Right lobe of liver (tissue), 6 donors: Measurements from ENCODE around the gene ZNF674. TPM values are rescaled to one million over a fixed set of nuclear protein-coding genes. Genes with fewer than 3 reads are reported as not detected.

Experiments
- ATAC-seq, 4 donors: fragments of 200-7000 bp; cut with Tn5 transposase; one replicate each; pipeline ENCODE4 v1.9.1; 2020; ENCODE audit warnings: mild to moderate bottlenecking in 4 of 4, moderate library complexity in 4 of 4
- DNase-seq, 3 donors: peaks; one replicate each; pipeline ENCODE4 v3.0.0-alpha.2; 2020
- H3K27ac ChIP-seq, 3 donors: fragments of 200-600 bp; one replicate each; pipeline ENCODE4 v1.8.0; 2022
- H3K27me3 ChIP-seq, 2 donors: fragments of 200-600 bp; one replicate each; pipeline ENCODE4 v1.8.0; 2022
- H3K36me3 ChIP-seq, 4 donors: fragments of 200-600 bp; sonication (generic) in 1 of 4; one replicate each; pipeline versions ENCODE4 v1.5.1 to v1.8.0; 2017 to 2022; ENCODE audit warnings: control low read depth in 1 of 4
- H3K4me1 ChIP-seq, 4 donors: fragments of 200-600 bp; sonication (generic) in 1 of 4; one replicate each; pipeline versions ENCODE4 v1.5.1 to v1.8.0; 2017 to 2022; ENCODE audit warnings: control low read depth in 1 of 4
- H3K4me3 ChIP-seq, 3 donors: fragments of 200-600 bp; one replicate each; pipeline ENCODE4 v1.8.0; 2022
- H3K9me3 ChIP-seq, 4 donors: fragments of 200-600 bp; sonication (generic) in 1 of 4; one replicate each; pipeline versions ENCODE4 v1.5.1 to v1.8.0; 2017 to 2022; ENCODE audit warnings: control low read depth in 1 of 4
- CTCF ChIP-seq, 4 donors: fragments of 200-600 bp in 3 of 4; fragments of 450-650 bp in 1 of 4; IDR thresholded peaks; one replicate each; pipeline versions ENCODE4 v1.5.1 to v1.8.0; 2016 to 2022; ENCODE audit warnings: antibody characterized with exemption in 4 of 4, mild to moderate bottlenecking in 2 of 4
- POLR2A ChIP-seq: fragments of 450-650 bp; IDR thresholded peaks from one replicate; pipeline ENCODE4 v1.6.1; 2017; ENCODE audit warnings: antibody characterized with exemption, mild to moderate bottlenecking
- WGBS: methylation state at CpG from one replicate; pipeline ENCODE4 v1.1.6; 2018; ENCODE audit warnings: low coverage, low lambda C conversion rate; ENCODE audit not compliant: insufficient coverage; ENCODE audit errors: missing lambda C conversion rate; 5-methylcytosine and 5-hydroxymethylcytosine counted together
- intact Hi-C, 2 donors: fragments of 100-400 bp; cut with DNase I; formaldehyde crosslinking; loops; one replicate each; pipeline versions ENCODE4 v1.11.2 to v1.14.1; 2022
- small RNA-seq, 2 experiments: library from RNA; depleted of rRNA; stranded (forward); fragments of <200 nt; gene quantifications; one replicate each; pipeline ENCODE3, GENCODE V24; 2016
- total RNA-seq, 6 experiments: library from RNA; depleted of rRNA in 2 of 6; stranded (reverse); fragments of >200 nt in 2 of 6; fragmentation: NEBNext Ultra II Directional in 3 of 6; extraction: Animal tissue kit (Norgen Biotek cat#: 25700) in 3 of 6; gene quantifications; one replicate each; pipeline versions ENCODE4 v1.1.0 to v1.2.4, GENCODE V29; 2016 to 2023
- donor health status: DM: no; HTN: yes; CAD: no.
- donor health status: DM: no; HTN: no; CAD: no.
- donor health status: DM: no; HTN: no; CAD: no.
- donor health status: DM: no; HTN: yes; CAD: no.
- donor health status: DM: no; HTN: yes; CAD: no.

ZNF674 gene
- total RNA-seq, 6 experiments from 2014 or later: 0.86 to 3.1 (median 2.2) TPM

GRCh38 chrX:46456125-46456922 is 88.9 kb downstream of the ZNF674 start:
- ATAC-seq: peak; percentile 56 to 66 (median 61)
- WGBS: 48% methylated on average over 3 of the region's 3 CpGs

More at GRCh38 chrX:46456125-46456922, 88.9 kb downstream of the ZNF674 start:
- intact Hi-C loops: no loop called here
- Histone ChIP-seq H3K36me3 (no peaks in the 10 kb centered on the region), H3K4me1 (peaks cover 0 to 3% (median 0%) of the 10 kb centered on the region in 4 donors), H3K9me3 (no peaks in the 10 kb centered on the region), H3K27me3 (no peaks in the 10 kb centered on the region), H3K4me3 (no peak overlapping the region), H3K27ac (no peak overlapping the region)
- TF ChIP-seq CTCF (IDR thresholded peaks at IDR 0.05): no peak
- TF ChIP-seq POLR2A: no peak
- DNase-seq: no peak

Small RNA genes lying within 50 kb of the gene (small RNA-seq; reads per million reads assigned to genes)
- gene RF00017 (0 reads per million in 2 experiments), gene RNU6-50P (0 reads per million in 2 experiments)

Other genes with a start within 250 kb of the ZNF674 start
- gene CHST7, start 28.3 kb upstream of the ZNF674 start, total RNA-seq: 1 to 10 TPM; 4.8 to 7.1 (median 5.7) TPM
- gene SLC9A7, start 213.7 kb upstream of the ZNF674 start, total RNA-seq: 1 to 10 TPM; 5.7 to 9.0 (median 6.4) TPM